CD4-positive, alpha-beta memory T cell (primary cell): ENCODE data around the gene DENND11. TPM values are rescaled to one million over a fixed set of nuclear protein-coding genes. Genes with fewer than 3 reads are reported as not detected.

Experiments
- CTCF ChIA-PET: fragments of 350-600 bp; sonication (Branson Sonifier 250); formaldehyde crosslinking; loops from one replicate; lab custom pipeline; 2021; ENCODE audit warnings: inconsistent platforms; ENCODE audit not compliant: partially characterized antibody; lab: Charles Lee
- POLR2A ChIA-PET: fragments of 350-600 bp; sonication (Branson Sonifier 250); formaldehyde crosslinking; loops from one replicate; lab custom pipeline; 2021; ENCODE audit not compliant: partially characterized antibody; lab: Charles Lee
- DNase-seq, 5 donors: peaks; one replicate each; pipeline versions ENCODE4 v3.0.0 to v3.0.0-alpha.2; 2020 to 2022; ENCODE audit warnings: mixed read lengths in 1 of 5
- H3K27ac ChIP-seq: one replicate; pipeline ENCODE4 v1.7.0; 2013; ENCODE audit warnings: low read depth, low read length
- H3K27me3 ChIP-seq: 2 replicates; pipeline ENCODE4 v1.7.0; 2013; ENCODE audit warnings: mild to moderate bottlenecking, low read length, moderate library complexity; ENCODE audit not compliant: insufficient read depth
- H3K36me3 ChIP-seq: 2 replicates; pipeline ENCODE4 v1.7.0; 2013; ENCODE audit warnings: mild to moderate bottlenecking, low read length, moderate library complexity; ENCODE audit not compliant: insufficient read depth
- H3K4me1 ChIP-seq: 2 replicates; pipeline ENCODE4 v1.7.0; 2013; ENCODE audit warnings: mild to moderate bottlenecking, low read length, moderate library complexity; ENCODE audit not compliant: insufficient read depth
- H3K4me3 ChIP-seq, 2 donors: one replicate each; pipeline ENCODE4 v1.7.0; 2013; ENCODE audit warnings: low read length in 2 of 2, mild to moderate bottlenecking in 1 of 2
- H3K9me3 ChIP-seq, 2 donors: one replicate each; pipeline ENCODE4 v1.7.0; 2013; ENCODE audit warnings: low read length in 2 of 2, control low read depth in 1 of 2; ENCODE audit not compliant: control insufficient read depth in 1 of 2
- H3K27ac Mint-ChIP-seq, 7 donors: one replicate each; pipeline ENCODE4 v1.8.0; 2020 to 2021; ENCODE audit warnings: mixed read lengths in 7 of 7, mild to moderate bottlenecking in 6 of 7, inconsistent platforms in 3 of 7, moderate library complexity in 3 of 7
- H3K27me3 Mint-ChIP-seq, 2 donors: one replicate each; pipeline ENCODE4 v1.8.0; 2020 to 2021; ENCODE audit warnings: mixed read lengths in 2 of 2
- H3K36me3 Mint-ChIP-seq, 2 donors: one replicate each; pipeline ENCODE4 v1.8.0; 2020 to 2021; ENCODE audit warnings: mixed read lengths in 2 of 2, inconsistent platforms in 1 of 2, mild to moderate bottlenecking in 1 of 2
- H3K4me1 Mint-ChIP-seq, 4 donors: one replicate each; pipeline ENCODE4 v1.8.0; 2020 to 2021; ENCODE audit warnings: mixed read lengths in 4 of 4, mild to moderate bottlenecking in 1 of 4
- H3K4me3 Mint-ChIP-seq, 8 donors: one replicate each; pipeline ENCODE4 v1.8.0; 2020 to 2021; ENCODE audit warnings: mixed read lengths in 8 of 8, mild to moderate bottlenecking in 7 of 8, moderate library complexity in 6 of 8, inconsistent platforms in 3 of 8
- H3K9me3 Mint-ChIP-seq, 8 donors: one replicate each; pipeline ENCODE4 v1.8.0; 2020 to 2021; ENCODE audit warnings: mixed read lengths in 8 of 8, mild to moderate bottlenecking in 5 of 8, inconsistent platforms in 3 of 8, moderate library complexity in 1 of 8
- intact Hi-C: fragments of 100-400 bp; cut with micrococcal nuclease; formaldehyde crosslinking; loops from one replicate; pipeline ENCODE4 v1.15.1; 2023
- polyA plus RNA-seq, 2 donors: library from polyadenylated mRNA; unstranded; fragments of 300-500 nt; fragmentation: Illumina TruSeq; gene quantifications; one replicate each; pipeline ENCODE4 v1.2.3, GENCODE V29; 2021
- total RNA-seq, 2 experiments: library from RNA; stranded (reverse); gene quantifications; one replicate each; pipeline ENCODE4 v1.2.3, GENCODE V29; 2021

The DENND11 gene
- total and polyA plus RNA-seq, 4 experiments from 2014 or later, result 5.0 to 62.9 (median 38.7) TPM

GRCh38 chr7:141688043-141688442 lies 13.9 kb downstream of the DENND11 start:
- ChIA-PET POLR2A (interaction anchor here (1.3 kb wide), 1 partner anchor 13 kb away, joined by 4 read pairs; no protein-coding TSS in a partner anchor), CTCF (interaction anchor here (1.2 kb wide), 1 partner anchor 15 kb away, joined by 5 read pairs; no protein-coding TSS in a partner anchor)
- Histone ChIP-seq H3K27me3 (no peaks in the 10 kb centered on the region), H3K9me3 (no peaks in the 10 kb centered on the region), H3K36me3 (peaks cover 14% of the 10 kb centered on the region), H3K4me1 (no peaks in the 10 kb centered on the region), H3K27ac (no peak overlapping the region), H3K4me3 (no peak overlapping the region)
- Mint-ChIP-seq H3K27ac (peak overlapping the region in 1 of 7 donors; percentile 11), H3K9me3 (no peaks in the 10 kb centered on the region), H3K27me3 (no peaks in the 10 kb centered on the region), H3K4me3 (no peak overlapping the region), H3K4me1 (peaks cover 17 to 29% (median 19%) of the 10 kb centered on the region in 4 donors), H3K36me3 (peaks cover 30 to 35% of the 10 kb centered on the region in 2 donors)
- intact Hi-C loops, result no loop called here
- DNase-seq, result no peak

GRCh38 chr7:141686670-141687069 lies 15.3 kb downstream of the DENND11 start:
- peaks cover 14% of the 10 kb centered on the region for H3K36me3 ChIP-seq
- no peak for DNase-seq
- ChIA-PET POLR2A (interaction anchor here (1.6 kb wide), 1 partner anchor 51 kb away, joined by 3 read pairs; the partner anchor contains the start of gene SSBP1), CTCF (interaction anchor here (1.2 to 1.4 kb wide), 3 partner anchors 16 to 26 kb away, joined by 3 to 5 read pairs (median 5); partner anchors contain the start of gene WEE2)
- H3K4me3 ChIP-seq, result no peak overlapping the region
- Mint-ChIP-seq H3K27me3 (no peaks in the 10 kb centered on the region), H3K4me1 (peaks cover 7 to 22% (median 14%) of the 10 kb centered on the region in 4 donors), H3K4me3 (no peak overlapping the region), H3K36me3 (peaks cover 40 to 45% of the 10 kb centered on the region in 2 donors), H3K27ac (peak overlapping the region in 2 of 7 donors; percentile 1 to 11), H3K9me3 (no peaks in the 10 kb centered on the region)
- no peak overlapping the region for H3K27ac ChIP-seq
- H3K9me3 ChIP-seq, result no peaks in the 10 kb centered on the region
- intact Hi-C loops, result no loop called here
- no peaks in the 10 kb centered on the region for H3K4me1 ChIP-seq
- no peaks in the 10 kb centered on the region for H3K27me3 ChIP-seq

GRCh38 chr7:141686074-141686473 lies 15.9 kb downstream of the DENND11 start:
- ChIA-PET POLR2A (interaction anchor here (1.6 kb wide), 1 partner anchor 52 kb away, joined by 3 read pairs; the partner anchor contains the start of gene SSBP1), CTCF (interaction anchor here (1.3 to 1.4 kb wide), 3 partner anchors 23 to 52 kb away, joined by 3 to 5 read pairs (median 3); partner anchors contain the start of gene WEE2)
- H3K36me3 Mint-ChIP-seq, result peaks cover 46 to 51% of the 10 kb centered on the region in 2 donors
- Histone ChIP-seq H3K27ac (no peak overlapping the region), H3K4me1 (no peaks in the 10 kb centered on the region), H3K4me3 (no peak overlapping the region), H3K9me3 (no peaks in the 10 kb centered on the region), H3K27me3 (no peaks in the 10 kb centered on the region), H3K36me3 (peaks cover 14% of the 10 kb centered on the region)
- H3K4me1 Mint-ChIP-seq, result peaks cover 7 to 22% (median 14%) of the 10 kb centered on the region in 4 donors
- no peak overlapping the region for H3K4me3 Mint-ChIP-seq
- H3K27ac Mint-ChIP-seq, result peak overlapping the region in 1 of 7 donors; percentile 48
- DNase-seq, result no peak
- H3K27me3 Mint-ChIP-seq, result no peaks in the 10 kb centered on the region
- no peaks in the 10 kb centered on the region for H3K9me3 Mint-ChIP-seq
- intact Hi-C loops, result no loop called here

DNA sequence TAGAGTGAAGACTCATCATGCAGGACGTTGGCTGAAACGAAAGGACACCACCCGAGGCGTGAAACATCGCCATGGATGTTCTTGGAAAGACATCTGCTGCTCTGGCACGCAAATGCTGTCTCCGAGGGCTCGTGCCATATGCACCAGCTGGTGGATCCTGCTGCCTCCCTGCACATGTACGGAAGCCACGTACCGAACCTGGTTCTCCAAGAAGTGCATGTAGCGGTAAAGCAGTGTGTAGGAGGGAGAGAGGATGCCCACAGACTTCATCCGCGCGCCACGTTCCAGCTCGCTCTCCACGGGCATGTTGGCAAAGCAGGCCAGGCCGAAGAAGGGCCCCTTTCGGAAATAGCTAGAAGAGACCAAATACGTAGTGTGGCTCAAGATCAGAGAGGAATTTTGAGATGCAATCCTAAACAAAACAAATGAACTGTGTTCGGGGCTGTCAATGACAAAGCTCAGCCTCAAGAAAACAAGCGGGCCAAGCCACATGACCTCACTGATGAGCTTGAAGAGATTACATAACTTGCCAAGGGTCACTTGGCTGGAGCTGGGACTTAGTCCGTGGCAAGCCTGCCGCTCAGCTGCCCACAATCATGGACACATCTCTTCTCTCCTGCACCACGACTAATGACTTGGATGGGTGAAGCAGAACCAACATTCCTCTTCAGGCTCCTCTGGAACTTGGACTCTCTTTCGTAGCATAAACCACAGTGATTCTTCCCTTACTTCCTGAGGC lies 16.5 kb downstream of the DENND11 start:
- no peak overlapping the region for H3K4me3 Mint-ChIP-seq
- ChIA-PET CTCF (interaction anchor here (1.3 to 1.4 kb wide), 3 partner anchors 23 to 52 kb away, joined by 3 to 5 read pairs (median 3); partner anchors contain the start of gene WEE2), POLR2A (interaction anchor here (1.6 kb wide), 1 partner anchor 52 kb away, joined by 3 read pairs; the partner anchor contains the start of gene SSBP1)
- no peak for DNase-seq
- H3K27ac ChIP-seq, result no peak overlapping the region
- H3K27me3 Mint-ChIP-seq, result no peaks in the 10 kb centered on the region
- H3K27me3 ChIP-seq, result no peaks in the 10 kb centered on the region
- peak overlapping the region in 1 of 7 donors; percentile 43 for H3K27ac Mint-ChIP-seq
- no peaks in the 10 kb centered on the region for H3K9me3 Mint-ChIP-seq
- H3K4me1 Mint-ChIP-seq, result peaks cover 5 to 23% (median 13%) of the 10 kb centered on the region in 4 donors
- H3K4me3 ChIP-seq, result no peak overlapping the region
- H3K36me3 Mint-ChIP-seq, result peaks cover 52 to 57% of the 10 kb centered on the region in 2 donors
- H3K4me1 ChIP-seq, result no peaks in the 10 kb centered on the region
- no peaks in the 10 kb centered on the region for H3K9me3 ChIP-seq
- intact Hi-C loops, result no loop called here
- peaks cover 14% of the 10 kb centered on the region for H3K36me3 ChIP-seq

GRCh38 chr7:141679014-141679413 lies 23.0 kb downstream of the DENND11 start:
- CTCF ChIA-PET, result no interaction called here
- Histone ChIP-seq H3K9me3 (no peaks in the 10 kb centered on the region), H3K4me1 (no peaks in the 10 kb centered on the region), H3K27ac (no peak overlapping the region), H3K27me3 (no peaks in the 10 kb centered on the region), H3K4me3 (no peak overlapping the region), H3K36me3 (no peaks in the 10 kb centered on the region)
- intact Hi-C loops, result no loop called here
- H3K4me1 Mint-ChIP-seq, result peaks cover 0 to 8% (median 0%) of the 10 kb centered on the region in 4 donors
- no peaks in the 10 kb centered on the region for H3K27me3 Mint-ChIP-seq
- H3K4me3 Mint-ChIP-seq, result no peak overlapping the region
- peaks cover 41 to 52% of the 10 kb centered on the region in 2 donors for H3K36me3 Mint-ChIP-seq
- DNase-seq, result no peak
- H3K27ac Mint-ChIP-seq, result peak overlapping the region in 1 of 7 donors; percentile 86
- POLR2A ChIA-PET, result no interaction called here
- no peaks in the 10 kb centered on the region for H3K9me3 Mint-ChIP-seq

- intact Hi-C loops, result no loop called here
- Histone ChIP-seq H3K27me3 (no peaks in the 10 kb centered on the region), H3K4me3 (no peak overlapping the region), H3K36me3 (no peaks in the 10 kb centered on the region), H3K4me1 (no peaks in the 10 kb centered on the region), H3K27ac (no peak overlapping the region), H3K9me3 (no peaks in the 10 kb centered on the region)
- H3K4me3 Mint-ChIP-seq, result no peak overlapping the region
- H3K36me3 Mint-ChIP-seq, result peaks cover 34 to 55% of the 10 kb centered on the region in 2 donors
- peak overlapping the region in 2 of 7 donors; percentile 4 to 25 for H3K27ac Mint-ChIP-seq
- H3K27me3 Mint-ChIP-seq, result no peaks in the 10 kb centered on the region
- ChIA-PET CTCF (no interaction called here), POLR2A (no interaction called here)
- peaks cover 0 to 6% (median 0%) of the 10 kb centered on the region in 4 donors for H3K4me1 Mint-ChIP-seq
- no peaks in the 10 kb centered on the region for H3K9me3 Mint-ChIP-seq
- no peak for DNase-seq
These were observed 25.3 kb downstream of the DENND11 start for GRCh38 chr7:141676618-141677017.
